RPMI8226 (cell line): ENCODE data around the gene ADARB2.

Experiments
- DNase-seq: peaks from one replicate; pipeline ENCODE4 v3.0.0-alpha.2; 2015

Gene ADARB2

GRCh38 chr10:1560535-1561192 lies 176.7 kb downstream of the ADARB2 start:
- peak; percentile 53 for DNase-seq

GRCh38 chr10:1559761-1560160 lies 177.6 kb downstream of the ADARB2 start:
- DNase-seq: no peak

GRCh38 chr10:1559311-1559710 lies 178.0 kb downstream of the ADARB2 start:
- no peak for DNase-seq

- no peak for DNase-seq
Measured at GRCh38 chr10:1558906-1559305, 178.4 kb downstream of the ADARB2 start.

- DNase-seq: no peak
Measured at GRCh38 chr10:1557081-1557480, 180.2 kb downstream of the ADARB2 start.

- no peak for DNase-seq
Measured at GRCh38 chr10:1556496-1556895, 180.8 kb downstream of the ADARB2 start.

- no peak for DNase-seq
Measured at GRCh38 chr10:1553951-1554350, 183.4 kb downstream of the ADARB2 start.

GRCh38 chr10:1552881-1553670 lies 184.2 kb downstream of the ADARB2 start:
- no peak for DNase-seq

- no peak for DNase-seq
Measured at GRCh38 chr10:1552406-1552805, 184.9 kb downstream of the ADARB2 start.

GRCh38 chr10:1551636-1552338 lies 185.5 kb downstream of the ADARB2 start:
- no peak for DNase-seq

- no peak for DNase-seq
Measured at GRCh38 chr10:1550616-1551015, 186.7 kb downstream of the ADARB2 start.

- no peak for DNase-seq
Measured at GRCh38 chr10:1550291-1550595, 187.1 kb downstream of the ADARB2 start.

GRCh38 chr10:1549591-1550290 lies 187.6 kb downstream of the ADARB2 start:
- DNase-seq: no peak

- peak; percentile 74 for DNase-seq
Measured at GRCh38 chr10:1548596-1548995, 188.7 kb downstream of the ADARB2 start.

GRCh38 chr10:1548146-1548545 lies 189.2 kb downstream of the ADARB2 start:
- DNase-seq: no peak

GRCh38 chr10:1546431-1547110 lies 190.8 kb downstream of the ADARB2 start:
- no peak for DNase-seq

GRCh38 chr10:1545524-1545923 lies 191.8 kb downstream of the ADARB2 start:
- DNase-seq: no peak

- DNase-seq: no peak
Measured at GRCh38 chr10:1544929-1545328, 192.4 kb downstream of the ADARB2 start.

- no peak for DNase-seq
Measured at GRCh38 chr10:1544209-1544673, 193.1 kb downstream of the ADARB2 start.

GRCh38 chr10:1543596-1543995 lies 193.7 kb downstream of the ADARB2 start:
- DNase-seq: no peak

GRCh38 chr10:1542941-1543340 lies 194.4 kb downstream of the ADARB2 start:
- DNase-seq: no peak

GRCh38 chr10:1540144-1540543 lies 197.2 kb downstream of the ADARB2 start:
- DNase-seq: no peak

GRCh38 chr10:1539216-1539615 lies 198.1 kb downstream of the ADARB2 start:
- no peak for DNase-seq
